HepG2 (cell line): ENCODE results near the gene L3MBTL1. TPM values are rescaled to one million over a fixed set of nuclear protein-coding genes. Genes with fewer than 3 reads are reported as not detected.
A peak's percentile ranks its signal among the peaks of the same experiment; 100 is the strongest.

ENCODE experiments used
- CHD4 ChIP-seq: fragments of 200-600 bp; sonication (generic); IDR thresholded peaks from 2 replicates; pipeline ENCODE4 v1.7.0; 2017; ENCODE audit warnings: mild to moderate bottlenecking, low read length, borderline replicate concordance
- DMAP1 ChIP-seq: IDR thresholded peaks from 2 replicates; pipeline ENCODE4 v1.6.1; 2016
- ETV5 ChIP-seq: IDR thresholded peaks from 2 replicates; pipeline ENCODE4 v1.6.1; 2018; ENCODE audit warnings: missing biosample characterization, missing genetic modification reagents, inconsistent platforms, borderline replicate concordance
- JUNB ChIP-seq: sonication (generic); formaldehyde crosslinking; IDR thresholded peaks from 2 replicates; pipeline ENCODE4 v1.8.0; 2022; ENCODE audit warnings: missing genetic modification reagents, mild to moderate bottlenecking, borderline replicate concordance
- PHF21A ChIP-seq: sonication (generic); formaldehyde crosslinking; IDR thresholded peaks from 2 replicates; pipeline ENCODE4 v1.5.0; 2020; ENCODE audit warnings: mild to moderate bottlenecking, missing genetic modification reagents
- PITX1 ChIP-seq: sonication (generic); formaldehyde crosslinking; IDR thresholded peaks from 2 replicates; pipeline ENCODE4 v1.5.1; 2020; ENCODE audit warnings: mild to moderate bottlenecking, missing genetic modification reagents
- PRMT3 ChIP-seq: sonication (generic); formaldehyde crosslinking; IDR thresholded peaks from 2 replicates; pipeline ENCODE4 v1.8.1; 2022; ENCODE audit warnings: low read depth, mild to moderate bottlenecking, moderate library complexity, missing genetic modification reagents, borderline replicate concordance
- RFX3 ChIP-seq: IDR thresholded peaks from 2 replicates; pipeline ENCODE4 v1.6.1; 2016; ENCODE audit warnings: missing biosample characterization, missing genetic modification reagents
- TOE1 ChIP-seq: sonication (generic); formaldehyde crosslinking; IDR thresholded peaks from 2 replicates; pipeline ENCODE4 v1.4.0; 2020; ENCODE audit warnings: mild to moderate bottlenecking, missing genetic modification reagents
- ZKSCAN8 ChIP-seq: IDR thresholded peaks from 2 replicates; pipeline ENCODE4 v1.6.1; 2016; ENCODE audit warnings: borderline replicate concordance, missing genetic modification reagents, missing compliant biosample characterization
- ZNF350 ChIP-seq: sonication (generic); formaldehyde crosslinking; IDR thresholded peaks from 2 replicates; pipeline ENCODE4 v1.4.0; 2020; ENCODE audit warnings: mild to moderate bottlenecking, low read depth, missing genetic modification reagents, borderline replicate concordance
- ZNF557 ChIP-seq: sonication (generic); formaldehyde crosslinking; IDR thresholded peaks from 2 replicates; pipeline ENCODE4 v1.4.0; 2020; ENCODE audit warnings: missing genetic modification reagents
- polyA plus RNA-seq, 8 experiments: library from polyadenylated mRNA; depleted of rRNA in 3 of 8; stranded (reverse) in 7 of 8; unstranded in 1 of 8; fragments of >200 nt; fragmentation: Illumina TruSeq in 4 of 8; extraction: Trizol in 4 of 8; gene quantifications; 2 replicates each; pipeline versions ENCODE4 v1.2.1 to v1.2.3, GENCODE V29; 2011 to 2016; ENCODE audit warnings: low read depth in 4 of 8, missing spikeins in 1 of 8, mixed read lengths in 1 of 8; ENCODE audit not compliant: insufficient read depth in 1 of 8
- total RNA-seq, 5 experiments: library from RNA; depleted of rRNA; stranded (reverse); fragments of >200 nt; fragmentation: Illumina TruSeq; extraction: Trizol; gene quantifications; 2 replicates each; pipeline ENCODE4 v1.2.3, GENCODE V29; 2016; ENCODE audit warnings: low read depth in 1 of 5
- TF ChIP-seq, protein P1 (sequence below): sonication (generic); formaldehyde crosslinking; IDR thresholded peaks from 2 replicates; pipeline ENCODE4 v1.4.0; 2020; ENCODE audit warnings: missing genetic modification reagents
- TF ChIP-seq, protein P2 (sequence below): sonication (generic); formaldehyde crosslinking; IDR thresholded peaks from 2 replicates; pipeline ENCODE4 v1.5.0; 2020; ENCODE audit warnings: mild to moderate bottlenecking, missing genetic modification reagents
- TF ChIP-seq, protein P3 (sequence below): sonication (generic); formaldehyde crosslinking; IDR thresholded peaks from 2 replicates; pipeline ENCODE4 v1.4.0; 2020; ENCODE audit warnings: missing genetic modification reagents
- TF ChIP-seq, protein P4 (sequence below): sonication (generic); formaldehyde crosslinking; IDR thresholded peaks from 2 replicates; pipeline ENCODE4 v1.5.0; 2020; ENCODE audit warnings: mild to moderate bottlenecking, missing genetic modification reagents, borderline replicate concordance

L3MBTL1 gene
- total and polyA plus RNA-seq, 2 of the 13 experiments (the other 11 are each of a cell fraction or from before 2014, with no cell fraction given): 9.0 to 17.8 TPM

DNA sequence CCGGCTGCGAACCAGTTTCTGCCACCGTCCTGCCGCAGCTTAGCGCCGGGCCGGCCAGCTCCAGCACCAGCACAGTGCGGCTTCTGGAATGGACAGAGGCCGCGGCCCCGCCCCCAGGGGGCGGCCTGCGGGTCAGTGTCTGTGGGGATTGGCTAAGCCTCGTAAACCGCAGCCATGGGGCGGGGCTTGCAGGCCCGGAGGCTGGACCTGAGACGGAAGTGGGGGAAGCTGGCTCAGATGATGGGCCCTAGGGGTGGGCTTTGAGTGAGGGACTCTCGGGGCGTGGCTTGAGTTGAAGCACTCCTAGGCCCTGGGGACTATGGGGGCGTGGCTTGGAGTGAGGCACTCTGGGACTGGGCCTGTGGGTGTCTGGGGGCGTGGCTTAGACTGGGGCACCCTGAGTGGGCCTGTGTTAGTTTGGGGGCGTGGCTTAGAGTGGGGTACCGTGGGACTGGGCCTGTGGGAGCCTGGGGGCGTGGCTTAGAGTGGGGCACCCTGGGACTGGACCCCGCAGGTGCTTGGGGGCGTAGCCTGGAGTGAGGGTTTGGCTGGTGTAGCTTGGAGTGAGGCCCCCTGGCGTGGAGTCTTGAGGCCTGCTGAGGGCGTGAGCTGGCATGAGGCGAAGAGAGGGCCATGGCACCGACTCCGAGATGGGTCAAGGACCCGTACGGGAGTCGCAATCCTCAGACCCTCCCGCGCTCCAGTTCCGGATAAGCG lies 6.6 kb downstream of the L3MBTL1 start (continued):
- TF ChIP-seq, protein P1, sequence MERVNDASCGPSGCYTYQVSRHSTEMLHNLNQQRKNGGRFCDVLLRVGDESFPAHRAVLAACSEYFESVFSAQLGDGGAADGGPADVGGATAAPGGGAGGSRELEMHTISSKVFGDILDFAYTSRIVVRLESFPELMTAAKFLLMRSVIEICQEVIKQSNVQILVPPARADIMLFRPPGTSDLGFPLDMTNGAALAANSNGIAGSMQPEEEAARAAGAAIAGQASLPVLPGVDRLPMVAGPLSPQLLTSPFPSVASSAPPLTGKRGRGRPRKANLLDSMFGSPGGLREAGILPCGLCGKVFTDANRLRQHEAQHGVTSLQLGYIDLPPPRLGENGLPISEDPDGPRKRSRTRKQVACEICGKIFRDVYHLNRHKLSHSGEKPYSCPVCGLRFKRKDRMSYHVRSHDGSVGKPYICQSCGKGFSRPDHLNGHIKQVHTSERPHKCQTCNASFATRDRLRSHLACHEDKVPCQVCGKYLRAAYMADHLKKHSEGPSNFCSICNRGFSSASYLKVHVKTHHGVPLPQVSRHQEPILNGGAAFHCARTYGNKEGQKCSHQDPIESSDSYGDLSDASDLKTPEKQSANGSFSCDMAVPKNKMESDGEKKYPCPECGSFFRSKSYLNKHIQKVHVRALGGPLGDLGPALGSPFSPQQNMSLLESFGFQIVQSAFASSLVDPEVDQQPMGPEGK (CRISPR knock-in tag): peak; percentile 42
- TF ChIP-seq CHD4 (no peak), ZNF350 (CRISPR knock-in tag) (no peak; the same call in 1 of the 2 replicates), PHF21A (no peak; the same call in 1 of the 2 replicates), PITX1 (CRISPR knock-in tag) (peak; percentile 73), ZKSCAN8 (CRISPR knock-in tag) (no peak; the same call in 1 of the 2 replicates), DMAP1 (CRISPR knock-in tag) (peak; percentile 58; the same call in 1 of the 2 replicates), RFX3 (CRISPR knock-in tag) (no peak), TOE1 (CRISPR knock-in tag) (no peak), JUNB (CRISPR knock-in tag) (no peak), PRMT3 (CRISPR knock-in tag) (no peak; the same call in 1 of the 2 replicates), ETV5 (CRISPR knock-in tag) (peak; percentile 43; the same call in 1 of the 2 replicates), ZNF557 (no peak; the same call in 1 of the 2 replicates)
- TF ChIP-seq, protein P2, sequence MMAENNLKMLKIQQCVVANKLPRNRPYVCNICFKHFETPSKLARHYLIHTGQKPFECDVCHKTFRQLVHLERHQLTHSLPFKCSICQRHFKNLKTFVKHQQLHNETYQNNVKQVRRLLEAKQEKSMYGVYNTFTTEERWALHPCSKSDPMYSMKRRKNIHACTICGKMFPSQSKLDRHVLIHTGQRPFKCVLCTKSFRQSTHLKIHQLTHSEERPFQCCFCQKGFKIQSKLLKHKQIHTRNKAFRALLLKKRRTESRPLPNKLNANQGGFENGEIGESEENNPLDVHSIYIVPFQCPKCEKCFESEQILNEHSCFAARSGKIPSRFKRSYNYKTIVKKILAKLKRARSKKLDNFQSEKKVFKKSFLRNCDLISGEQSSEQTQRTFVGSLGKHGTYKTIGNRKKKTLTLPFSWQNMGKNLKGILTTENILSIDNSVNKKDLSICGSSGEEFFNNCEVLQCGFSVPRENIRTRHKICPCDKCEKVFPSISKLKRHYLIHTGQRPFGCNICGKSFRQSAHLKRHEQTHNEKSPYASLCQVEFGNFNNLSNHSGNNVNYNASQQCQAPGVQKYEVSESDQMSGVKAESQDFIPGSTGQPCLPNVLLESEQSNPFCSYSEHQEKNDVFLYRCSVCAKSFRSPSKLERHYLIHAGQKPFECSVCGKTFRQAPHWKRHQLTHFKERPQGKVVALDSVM: peak; percentile 49; the same call in 1 of the 2 replicates
- TF ChIP-seq, protein P3, sequence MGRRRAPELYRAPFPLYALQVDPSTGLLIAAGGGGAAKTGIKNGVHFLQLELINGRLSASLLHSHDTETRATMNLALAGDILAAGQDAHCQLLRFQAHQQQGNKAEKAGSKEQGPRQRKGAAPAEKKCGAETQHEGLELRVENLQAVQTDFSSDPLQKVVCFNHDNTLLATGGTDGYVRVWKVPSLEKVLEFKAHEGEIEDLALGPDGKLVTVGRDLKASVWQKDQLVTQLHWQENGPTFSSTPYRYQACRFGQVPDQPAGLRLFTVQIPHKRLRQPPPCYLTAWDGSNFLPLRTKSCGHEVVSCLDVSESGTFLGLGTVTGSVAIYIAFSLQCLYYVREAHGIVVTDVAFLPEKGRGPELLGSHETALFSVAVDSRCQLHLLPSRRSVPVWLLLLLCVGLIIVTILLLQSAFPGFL (CRISPR knock-in tag): no peak
- TF ChIP-seq, protein P4, sequence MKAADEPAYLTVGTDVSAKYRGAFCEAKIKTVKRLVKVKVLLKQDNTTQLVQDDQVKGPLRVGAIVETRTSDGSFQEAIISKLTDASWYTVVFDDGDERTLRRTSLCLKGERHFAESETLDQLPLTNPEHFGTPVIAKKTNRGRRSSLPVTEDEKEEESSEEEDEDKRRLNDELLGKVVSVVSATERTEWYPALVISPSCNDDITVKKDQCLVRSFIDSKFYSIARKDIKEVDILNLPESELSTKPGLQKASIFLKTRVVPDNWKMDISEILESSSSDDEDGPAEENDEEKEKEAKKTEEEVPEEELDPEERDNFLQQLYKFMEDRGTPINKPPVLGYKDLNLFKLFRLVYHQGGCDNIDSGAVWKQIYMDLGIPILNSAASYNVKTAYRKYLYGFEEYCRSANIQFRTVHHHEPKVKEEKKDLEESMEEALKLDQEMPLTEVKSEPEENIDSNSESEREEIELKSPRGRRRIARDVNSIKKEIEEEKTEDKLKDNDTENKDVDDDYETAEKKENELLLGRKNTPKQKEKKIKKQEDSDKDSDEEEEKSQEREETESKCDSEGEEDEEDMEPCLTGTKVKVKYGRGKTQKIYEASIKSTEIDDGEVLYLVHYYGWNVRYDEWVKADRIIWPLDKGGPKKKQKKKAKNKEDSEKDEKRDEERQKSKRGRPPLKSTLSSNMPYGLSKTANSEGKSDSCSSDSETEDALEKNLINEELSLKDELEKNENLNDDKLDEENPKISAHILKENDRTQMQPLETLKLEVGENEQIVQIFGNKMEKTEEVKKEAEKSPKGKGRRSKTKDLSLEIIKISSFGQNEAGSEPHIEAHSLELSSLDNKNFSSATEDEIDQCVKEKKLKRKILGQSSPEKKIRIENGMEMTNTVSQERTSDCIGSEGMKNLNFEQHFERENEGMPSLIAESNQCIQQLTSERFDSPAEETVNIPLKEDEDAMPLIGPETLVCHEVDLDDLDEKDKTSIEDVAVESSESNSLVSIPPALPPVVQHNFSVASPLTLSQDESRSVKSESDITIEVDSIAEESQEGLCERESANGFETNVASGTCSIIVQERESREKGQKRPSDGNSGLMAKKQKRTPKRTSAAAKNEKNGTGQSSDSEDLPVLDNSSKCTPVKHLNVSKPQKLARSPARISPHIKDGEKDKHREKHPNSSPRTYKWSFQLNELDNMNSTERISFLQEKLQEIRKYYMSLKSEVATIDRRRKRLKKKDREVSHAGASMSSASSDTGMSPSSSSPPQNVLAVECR: peak; percentile 86; the same call in 1 of the 2 replicates
